Right kidney (tissue), 9 donors: ENCODE results near the gene TLR9.
"Not testable (repeated sequence)": the region's sequence is repeated elsewhere in the genome, so short reads cannot be mapped to it uniquely, and the experiment has no call there.

Experiments used
- DNase-seq: peaks from one replicate; pipeline ENCODE4 v3.0.0-alpha.2; 2016
- long read RNA-seq, 8 donors: transcript quantifications; one replicate each; lab custom pipeline, GENCODE V29; 2026

The TLR9 gene
- long read RNA-seq, donor 1 = 0 reads
- long read RNA-seq, donor 2 = 0 reads
- long read RNA-seq, donor 3, partial matches to known transcripts = 0 of 1 reads
- long read RNA-seq, donor 3, other reads (novel, unspliced or antisense) = 0 of 1 reads
- long read RNA-seq, donor 4 = 0 reads
- long read RNA-seq, donor 5 = 0 reads
- long read RNA-seq, donor 6 = 0 reads
- long read RNA-seq, donor 7 = 0 reads
- long read RNA-seq, donor 8 = 0 reads

DNA sequence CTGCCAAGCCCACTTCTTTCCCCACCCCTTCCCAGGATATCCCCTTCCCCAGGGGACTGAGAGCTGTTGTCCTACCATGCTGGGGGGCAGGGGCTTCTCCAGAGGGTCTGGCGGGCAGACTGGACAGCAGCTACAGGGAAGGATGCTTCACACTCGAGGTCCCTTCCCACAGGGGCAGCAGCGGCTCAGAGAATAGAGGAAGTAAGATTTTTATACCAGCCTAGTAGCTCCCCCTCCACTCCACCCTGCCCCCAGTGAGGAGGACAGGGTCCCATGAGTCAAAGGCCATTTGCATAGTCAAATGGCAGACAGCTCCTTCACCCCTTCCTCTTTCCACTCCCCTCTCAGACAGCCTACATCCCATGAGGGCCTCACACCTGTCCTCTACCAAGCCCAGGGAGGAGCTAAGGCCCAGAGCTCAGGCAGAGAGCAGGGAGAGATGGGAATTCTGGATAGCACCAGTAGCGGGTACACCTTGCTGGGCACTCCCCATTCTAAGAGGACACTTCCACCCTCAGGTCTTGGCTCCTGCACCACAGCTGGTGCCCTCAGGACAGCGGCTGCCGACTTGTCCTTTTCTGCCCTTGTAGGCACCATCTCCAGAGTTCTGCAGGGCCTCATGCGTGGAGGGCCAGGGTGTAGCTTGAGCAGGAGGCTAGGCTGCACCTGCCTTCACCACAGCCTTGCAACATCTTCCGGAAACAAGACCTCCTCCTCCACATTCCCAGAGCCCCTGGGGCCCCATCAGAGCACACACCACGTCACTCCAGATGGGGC lies at the start of gene TLR9:
TSS of gene TLR9 (minus strand) at position 194 of the 777 bp plus-strand sequence. CDS start at position 78, 116 bp downstream.
- no peak for DNase-seq

GRCh38 chr3:52274781-52275180 lies 49.3 kb upstream of the TLR9 start:
- not testable (repeated sequence) for DNase-seq

- no peak for DNase-seq
Observed at GRCh38 chr3:52272831-52273230, 47.4 kb upstream of the TLR9 start.

GRCh38 chr3:52272172-52272571 lies 46.7 kb upstream of the TLR9 start:
- DNase-seq = not testable (repeated sequence)

DNA sequence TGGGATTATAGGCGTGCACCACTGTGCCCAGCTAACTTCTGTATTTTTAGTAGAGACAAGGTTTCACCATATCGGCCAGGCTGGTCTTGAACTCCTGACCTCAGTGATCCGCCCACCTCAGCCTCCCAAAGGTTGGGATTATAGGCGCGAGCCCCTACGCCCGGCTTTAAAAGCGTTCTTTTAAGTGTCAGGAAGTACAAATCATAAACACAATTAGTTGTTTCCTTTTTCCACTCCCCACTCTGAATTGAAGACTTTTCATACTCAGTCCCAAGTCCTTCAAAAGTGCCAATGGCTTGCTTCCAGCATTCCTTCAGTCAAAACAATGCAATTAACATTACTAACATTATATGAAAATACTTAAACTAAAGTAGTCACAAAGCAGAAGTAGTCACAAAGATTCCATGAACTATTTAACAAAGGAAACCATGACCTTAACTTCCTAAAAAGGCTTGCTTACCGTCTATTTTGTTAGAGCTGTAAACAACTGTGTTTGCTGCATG lies 44.9 kb upstream of the TLR9 start:
- DNase-seq = no peak

- no peak for DNase-seq
Observed at GRCh38 chr3:52269776-52270175, 44.3 kb upstream of the TLR9 start.

DNA sequence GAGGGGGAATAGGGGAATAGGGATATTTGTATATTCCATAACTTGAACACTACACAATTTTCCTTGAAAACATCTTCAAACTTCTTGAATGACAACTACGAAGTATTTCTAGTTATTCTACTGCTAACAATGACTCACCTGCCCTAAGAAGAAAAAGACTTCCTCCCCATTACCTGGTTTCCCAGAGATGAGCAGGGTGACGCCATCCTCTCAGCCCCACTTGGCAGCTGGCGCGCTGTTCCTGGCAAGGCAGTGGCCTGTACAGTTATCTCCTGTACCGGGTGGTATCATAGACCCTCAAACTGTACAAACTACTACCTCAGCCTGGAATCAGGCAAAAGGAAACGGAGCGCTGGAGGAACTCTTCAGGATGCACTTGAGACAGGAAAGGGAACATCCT lies 42.6 kb upstream of the TLR9 start:
- no peak for DNase-seq

DNA sequence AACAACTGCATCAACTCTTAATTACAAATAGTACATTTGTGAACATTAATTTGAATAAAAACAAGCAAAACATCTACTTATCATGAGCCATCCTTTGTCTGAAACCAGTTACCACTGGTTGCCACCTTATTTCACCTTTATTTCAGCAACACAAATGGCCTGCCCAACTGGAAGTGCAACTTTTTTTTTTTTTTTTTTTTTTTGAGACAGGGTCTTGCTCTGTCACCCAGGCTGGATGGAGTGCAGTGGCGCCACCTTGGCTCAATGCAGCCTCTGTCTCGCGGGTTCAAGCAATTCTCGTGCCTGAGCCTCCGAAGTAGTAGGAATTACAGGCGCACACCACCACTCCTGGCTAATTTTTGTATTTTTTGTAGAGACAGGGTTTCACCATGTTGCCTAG lies 39.9 kb upstream of the TLR9 start:
- DNase-seq = no peak

GRCh38 chr3:52262447-52262846 lies 37.0 kb upstream of the TLR9 start:
- no peak for DNase-seq

DNA sequence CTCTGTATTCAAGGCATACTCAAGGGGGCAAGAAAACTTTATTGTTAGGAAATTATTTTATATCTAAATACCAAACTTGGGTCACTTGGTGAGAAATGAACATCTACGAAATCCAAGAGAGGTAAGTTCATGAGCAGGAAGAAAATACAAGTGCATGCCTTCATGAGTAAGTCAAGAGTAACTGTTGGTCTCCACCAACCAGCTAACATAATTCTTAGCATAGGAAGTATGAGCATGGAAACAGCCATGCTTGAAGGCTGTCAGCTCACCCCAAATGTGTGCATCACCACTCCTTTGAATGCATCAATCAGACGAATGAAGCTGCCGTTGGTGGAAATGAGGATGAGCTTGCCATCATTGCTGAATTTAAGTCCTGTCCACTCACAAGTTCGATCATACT lies 34.0 kb upstream of the TLR9 start:
- no peak for DNase-seq

DNA sequence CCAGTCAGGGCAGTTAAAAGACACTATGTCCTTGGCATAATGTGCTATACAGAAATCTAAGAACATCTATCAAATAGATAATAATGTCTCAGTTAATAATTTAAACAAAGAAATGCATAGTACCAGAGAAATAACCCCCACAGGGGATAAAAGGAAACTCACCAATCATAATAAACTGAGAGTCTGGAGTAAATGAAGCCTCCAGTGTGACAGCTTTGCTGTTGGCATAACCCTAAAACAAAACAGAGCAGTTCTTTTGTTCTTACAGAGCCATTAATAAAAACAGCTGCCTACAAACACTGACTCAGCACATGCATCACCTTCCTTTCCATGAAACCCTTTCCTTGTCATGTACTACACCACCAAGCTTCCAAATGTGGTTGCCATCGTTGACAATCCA lies 33.6 kb upstream of the TLR9 start:
- no peak for DNase-seq

- DNase-seq = no peak
Observed at GRCh38 chr3:52257911-52258310, 32.5 kb upstream of the TLR9 start.

GRCh38 chr3:52256622-52257021 lies 31.2 kb upstream of the TLR9 start:
- DNase-seq = no peak

GRCh38 chr3:52256159-52256558 lies 30.7 kb upstream of the TLR9 start:
- no peak for DNase-seq

DNA sequence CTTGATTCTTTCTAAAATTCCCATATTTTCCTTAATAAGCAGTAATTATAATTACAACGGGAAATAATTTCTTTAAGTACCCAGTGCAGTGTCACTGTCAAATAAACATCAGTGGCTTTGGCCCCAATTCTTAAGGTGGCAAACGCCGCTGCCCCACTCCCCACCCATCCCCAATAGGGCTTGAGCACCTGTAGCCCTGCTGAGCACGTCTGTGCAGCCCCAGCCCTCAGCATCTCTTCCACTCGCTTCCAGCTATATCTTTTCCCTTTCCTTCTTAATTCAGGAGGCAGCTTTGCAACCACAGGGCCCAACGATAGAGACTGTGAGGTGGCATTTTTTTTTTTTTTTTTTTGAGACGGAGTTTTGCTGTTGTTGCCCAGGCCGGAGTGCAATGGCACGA lies 29.2 kb upstream of the TLR9 start:
- no peak for DNase-seq

DNA sequence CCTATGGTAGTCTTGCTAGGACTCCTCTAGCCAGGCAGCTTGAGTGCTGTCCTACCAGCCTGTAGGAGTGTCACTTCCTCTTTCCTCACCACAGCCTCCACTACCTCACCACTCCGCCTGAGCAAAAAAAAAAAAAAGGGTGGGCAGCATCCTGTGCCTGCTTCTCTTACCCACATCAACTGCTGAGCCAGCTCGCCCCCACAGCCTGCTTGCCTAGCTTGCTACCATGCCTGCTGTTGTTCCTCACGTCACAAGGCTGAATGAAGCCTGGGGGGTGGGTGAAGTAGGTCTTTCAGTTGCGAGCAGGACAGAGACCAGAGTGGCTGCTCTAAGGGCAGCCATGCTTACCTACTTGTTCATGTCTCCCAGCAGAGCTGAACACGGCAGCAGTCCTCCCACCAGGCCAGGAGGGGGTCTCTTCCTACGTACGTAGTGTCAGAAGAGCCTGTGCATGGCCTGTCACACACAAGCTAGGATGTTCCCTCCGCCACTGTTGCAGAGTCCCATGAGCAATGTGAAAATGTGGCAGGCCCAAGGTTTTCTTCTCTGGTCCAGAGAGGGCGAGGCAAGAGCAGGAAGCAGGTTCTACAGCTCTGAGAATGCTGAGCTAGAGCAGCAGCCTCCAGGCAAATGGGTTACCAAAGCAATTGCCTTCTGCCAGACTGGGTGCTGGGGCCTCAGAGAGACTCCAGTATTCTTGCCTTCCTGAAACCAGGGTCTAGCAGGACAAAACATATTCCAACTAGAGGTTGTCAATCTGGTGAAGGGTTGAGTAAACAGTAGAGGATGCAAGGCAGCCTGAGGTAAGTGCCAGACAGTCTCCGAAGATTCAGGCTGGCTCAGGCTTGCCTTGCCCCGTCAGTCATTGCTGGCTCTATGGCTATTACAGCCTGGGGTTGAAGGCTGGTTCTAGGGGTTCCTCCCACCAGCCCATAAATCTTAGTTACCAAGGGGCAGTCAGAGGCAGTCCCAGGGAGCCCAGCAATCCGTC lies 28.2 kb upstream of the TLR9 start:
- DNase-seq = no peak

- DNase-seq = no peak
Observed at GRCh38 chr3:52250122-52250521, 24.7 kb upstream of the TLR9 start.

DNA sequence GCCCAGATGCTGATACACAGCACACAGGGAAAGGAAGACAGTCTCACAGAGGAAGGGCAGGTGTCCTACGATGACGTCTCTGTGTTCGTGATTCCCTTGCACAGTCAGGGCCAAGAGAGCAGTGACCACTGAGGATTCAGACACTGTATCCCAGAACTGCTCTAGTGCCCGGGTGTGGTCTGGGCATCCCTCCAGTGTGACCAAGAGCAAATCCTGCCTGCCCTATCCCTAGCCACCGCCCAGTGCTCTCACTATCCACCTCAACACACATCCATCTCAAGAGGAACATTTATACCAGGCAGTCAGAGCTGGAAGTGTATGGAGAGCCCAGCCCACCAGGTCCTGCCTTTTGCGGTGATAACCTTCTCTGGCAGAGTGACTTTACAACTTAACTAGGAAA lies 24.2 kb upstream of the TLR9 start:
- DNase-seq = no peak

DNA sequence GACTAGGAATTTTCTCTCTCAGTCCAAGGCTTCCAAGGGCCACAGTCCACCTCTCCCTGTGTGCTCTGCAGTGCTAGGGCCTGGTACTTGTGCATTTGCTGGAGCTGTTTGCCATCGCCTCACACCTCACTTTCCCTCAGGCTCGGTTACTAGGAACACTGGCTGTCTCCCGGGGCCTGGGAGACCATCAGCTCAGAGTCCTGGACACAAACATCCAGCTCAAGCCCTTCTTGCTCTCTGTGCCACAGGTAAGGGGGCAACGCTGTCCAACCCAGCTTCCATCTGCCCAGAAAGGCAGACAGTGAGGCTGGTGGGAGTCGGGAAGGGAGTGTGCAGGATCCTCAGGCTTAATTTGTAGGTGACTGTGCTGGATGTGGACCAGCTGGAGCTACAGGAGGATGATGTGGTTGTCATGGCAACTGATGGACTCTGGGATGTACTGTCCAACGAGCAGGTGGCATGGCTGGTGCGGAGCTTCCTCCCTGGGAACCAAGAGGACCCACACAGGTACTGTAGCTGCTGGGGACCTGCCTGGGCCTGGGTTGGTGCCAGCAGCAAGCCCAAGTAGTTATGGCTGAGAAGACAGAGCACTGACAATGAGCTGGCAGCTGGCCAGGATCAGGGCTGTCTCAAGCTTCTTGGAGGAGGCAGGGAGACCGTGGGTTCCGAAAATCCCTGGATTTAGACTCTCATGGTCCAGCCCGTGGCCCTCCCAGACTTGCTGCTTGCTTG lies 23.5 kb upstream of the TLR9 start:
- peak; percentile 5 for DNase-seq

DNA sequence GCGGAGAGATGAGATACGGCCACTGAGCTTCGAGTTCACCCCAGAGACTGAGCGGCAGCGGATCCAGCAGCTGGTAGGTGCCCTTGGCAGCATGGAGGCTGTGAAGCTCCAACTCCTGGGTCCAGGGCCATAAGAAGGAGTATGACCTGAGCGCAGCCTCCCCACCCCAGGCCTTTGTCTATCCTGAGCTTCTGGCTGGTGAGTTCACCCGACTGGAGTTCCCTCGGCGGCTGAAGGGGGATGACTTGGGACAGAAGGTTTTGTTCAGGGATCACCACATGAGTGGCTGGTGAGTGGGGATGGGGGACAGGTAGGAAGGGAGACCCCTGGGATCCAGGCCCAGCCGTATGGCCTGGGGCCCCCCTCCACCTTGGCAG lies 22.7 kb upstream of the TLR9 start:
- DNase-seq = no peak

DNA sequence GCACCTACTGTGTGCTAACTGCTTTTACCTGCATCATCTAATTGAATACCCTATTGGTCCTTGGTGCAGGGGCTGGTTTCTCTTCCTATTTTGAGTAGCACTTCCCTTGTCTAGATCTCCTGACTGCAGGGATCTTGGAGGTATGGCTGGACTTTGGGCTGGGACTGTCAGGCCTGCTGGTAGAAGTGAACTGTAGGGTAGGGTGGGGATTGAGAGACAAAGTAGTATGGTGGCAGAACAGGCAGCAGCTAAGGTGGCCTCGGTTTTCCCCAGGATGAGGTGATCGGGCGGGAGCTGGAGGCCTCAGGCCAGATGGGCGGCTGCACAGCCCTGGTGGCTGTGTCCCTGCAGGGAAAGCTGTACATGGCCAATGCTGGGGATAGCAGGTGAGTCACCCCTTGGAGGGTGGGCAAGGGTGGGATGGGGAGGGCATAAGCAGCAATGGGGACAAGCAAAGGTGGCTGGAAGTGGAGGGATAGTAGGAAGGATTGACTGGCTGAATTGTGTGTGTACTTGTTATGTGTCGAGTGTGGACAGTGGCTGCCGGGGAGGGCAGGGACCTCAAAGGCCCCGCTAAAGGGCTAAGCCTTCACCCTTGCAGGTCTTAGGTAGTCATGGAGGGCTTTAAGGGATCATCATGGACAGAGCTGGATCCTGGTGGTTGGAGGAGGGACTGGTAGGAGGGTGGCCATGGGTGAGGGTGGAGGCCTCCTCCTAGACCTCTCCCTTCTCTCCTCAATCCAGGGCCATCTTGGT lies 22.1 kb upstream of the TLR9 start:
- DNase-seq = peak; percentile 2
